NOMO-1 treated with DMSO at 0.1 percent for 48 hours (cell line): Measurements from ENCODE around the gene ROPN1L.
"Not testable (repeated sequence)": the region's sequence is repeated elsewhere in the genome, so short reads cannot be mapped to it uniquely, and the experiment has no call there.

Experiments used
- DNase-seq: peaks from one replicate; lab custom pipeline; 2025; ENCODE audit not compliant: unreplicated experiment; lab: John Stamatoyannopoulos, UW

Gene ROPN1L

GRCh38 chr5:10441083-10441991, at the start of gene ROPN1L:
TSS of gene ROPN1L (plus strand) at chr5:10441879. CDS start at chr5:10442168, 289 bp downstream.
- DNase-seq = peak; percentile 97

DNA sequence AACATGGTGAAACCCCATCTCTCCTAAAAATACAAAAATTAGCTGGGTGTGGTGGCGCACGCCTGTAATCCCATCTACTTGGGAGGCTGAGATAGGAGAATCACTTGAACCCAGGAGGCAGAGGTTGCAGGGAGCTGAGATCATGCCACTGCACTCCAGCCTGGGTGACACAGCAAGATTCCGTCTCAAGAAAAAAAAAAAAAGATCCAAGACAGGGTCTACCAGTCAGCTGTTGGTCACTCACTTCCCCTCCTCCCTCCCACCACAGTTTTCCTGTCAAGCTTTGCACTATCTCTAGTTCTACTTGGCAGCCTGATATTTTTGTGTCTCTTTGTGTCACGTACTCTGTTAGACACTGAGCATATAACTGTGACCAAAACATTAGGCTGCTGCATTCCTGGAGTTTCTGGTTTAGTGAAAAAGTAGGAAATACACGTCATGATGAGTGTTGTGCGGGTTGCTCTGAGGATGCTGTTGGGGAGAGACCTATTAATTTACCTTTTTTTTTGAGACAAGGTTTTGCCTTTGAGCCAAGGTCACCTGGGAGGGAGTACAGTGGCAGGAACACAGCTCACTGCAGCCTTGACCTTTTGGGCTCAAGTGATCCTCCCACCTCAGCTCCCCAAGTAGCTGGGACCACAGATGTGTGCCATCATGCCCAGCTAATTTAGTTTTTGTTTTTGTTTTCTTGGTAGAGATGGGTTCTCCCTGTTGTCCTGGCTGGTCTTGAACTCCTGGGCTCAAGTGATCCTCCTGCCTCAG, 48.9 kb upstream of the ROPN1L start:
- not testable (repeated sequence) for DNase-seq

- no peak for DNase-seq
These were observed 48.2 kb upstream of the ROPN1L start for GRCh38 chr5:10393491-10393890.

DNA sequence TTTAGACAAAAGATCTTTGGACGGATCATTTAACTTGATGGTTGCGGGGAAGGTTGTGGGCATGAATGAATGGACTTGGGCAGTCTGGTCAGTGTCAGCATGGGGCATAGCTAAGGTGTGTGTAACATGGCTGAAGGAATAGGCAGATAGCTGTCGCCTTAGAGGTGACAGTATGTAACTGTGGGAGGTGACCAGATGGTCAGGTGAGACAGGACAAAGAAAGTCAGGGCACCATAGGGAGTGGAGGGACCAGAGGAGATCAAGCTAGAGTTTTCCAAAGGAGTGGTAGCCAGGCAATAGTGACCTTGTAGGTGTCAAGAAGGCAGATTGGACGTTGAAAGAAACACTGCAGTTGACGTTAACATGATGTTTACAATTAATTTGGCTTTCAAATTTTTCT, 45.1 kb upstream of the ROPN1L start:
- DNase-seq = no peak

GRCh38 chr5:10399839-10400238, 41.8 kb upstream of the ROPN1L start:
- DNase-seq = no peak

DNA sequence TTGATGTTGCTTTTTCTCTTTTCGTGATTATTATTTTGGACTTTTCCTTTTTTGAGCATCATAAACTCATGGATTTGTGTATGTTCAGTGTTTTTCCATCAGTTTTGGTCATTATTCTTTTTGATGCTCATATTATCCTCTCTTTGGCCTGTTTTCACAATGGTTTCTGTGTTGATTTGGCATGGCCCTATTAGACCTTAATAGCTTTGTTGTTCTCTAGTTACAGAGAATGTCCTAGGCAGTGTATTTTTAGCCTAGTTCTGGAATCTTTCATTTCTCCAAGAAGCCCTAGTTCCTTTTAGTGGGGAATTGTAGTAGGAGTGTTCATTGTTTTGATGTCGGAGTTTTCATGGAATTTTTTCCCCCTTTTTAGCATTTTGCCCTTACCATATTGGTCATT, 41.3 kb upstream of the ROPN1L start:
- no peak for DNase-seq

- no peak for DNase-seq
These were observed 40.8 kb upstream of the ROPN1L start for GRCh38 chr5:10400831-10401230.

- peak; percentile 12 for DNase-seq
These were observed 40.2 kb upstream of the ROPN1L start for GRCh38 chr5:10401498-10401897.

GRCh38 chr5:10403829-10404228, 37.9 kb upstream of the ROPN1L start:
- DNase-seq = no peak

GRCh38 chr5:10406651-10407050, 35.0 kb upstream of the ROPN1L start:
- DNase-seq = peak; percentile 99

GRCh38 chr5:10409504-10409903, 32.2 kb upstream of the ROPN1L start:
- DNase-seq = peak; percentile 20

GRCh38 chr5:10410662-10411061, 31.0 kb upstream of the ROPN1L start:
- no peak for DNase-seq

GRCh38 chr5:10411336-10411735, 30.3 kb upstream of the ROPN1L start:
- DNase-seq = no peak

DNA sequence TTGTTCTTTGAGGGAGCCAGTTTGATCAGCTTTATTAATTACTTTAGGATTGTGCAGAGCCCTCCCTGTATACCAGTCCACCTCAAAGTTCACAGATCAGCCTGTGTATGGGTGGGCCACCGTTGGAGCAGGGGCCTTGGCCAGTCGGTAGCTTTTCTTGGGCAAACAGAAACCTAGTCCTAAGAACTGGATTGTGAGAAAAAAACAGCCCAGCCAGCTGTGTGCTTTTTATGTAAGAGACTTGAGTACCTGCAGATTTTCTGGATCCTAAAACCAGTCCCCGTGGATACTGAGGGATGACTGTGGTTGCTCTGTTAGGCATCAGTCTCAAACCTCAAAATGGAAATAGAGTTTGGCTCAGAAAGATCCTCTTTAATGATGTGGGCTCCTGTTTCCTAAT, 24.8 kb upstream of the ROPN1L start:
- no peak for DNase-seq

DNA sequence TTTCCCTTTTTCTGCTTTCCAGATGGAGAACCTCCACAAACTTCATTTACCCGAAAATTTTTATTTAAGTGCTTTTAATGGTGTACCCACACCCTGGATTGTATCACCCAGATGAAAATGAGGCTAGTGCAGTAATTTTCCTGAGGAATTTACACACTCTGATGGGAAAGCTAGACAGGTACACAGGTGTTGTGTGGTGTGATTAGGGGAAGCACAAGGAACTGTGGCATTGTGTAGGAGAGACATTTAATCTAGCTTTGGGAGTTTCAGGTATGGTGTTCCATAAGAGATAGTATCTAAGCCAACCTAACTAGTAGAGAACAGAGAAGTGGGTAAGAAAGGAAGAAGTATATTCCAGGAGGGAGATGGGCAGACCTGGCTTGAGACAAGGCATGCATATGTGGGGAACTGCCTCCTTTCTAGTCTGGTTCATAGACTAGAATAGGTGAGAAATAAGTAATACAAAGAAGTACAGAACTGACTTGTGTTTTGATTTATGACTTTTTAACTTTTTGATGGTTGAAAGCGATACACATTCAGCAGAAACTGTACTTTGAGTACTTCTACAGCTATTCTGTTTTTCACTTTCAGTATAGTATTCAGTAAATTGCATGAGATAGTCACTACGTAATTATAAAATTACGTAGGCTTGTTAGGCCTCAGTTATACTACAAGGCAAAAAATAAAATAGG, 22.9 kb upstream of the ROPN1L start:
- DNase-seq = no peak

GRCh38 chr5:10420468-10420867, 21.2 kb upstream of the ROPN1L start:
- no peak for DNase-seq

DNA sequence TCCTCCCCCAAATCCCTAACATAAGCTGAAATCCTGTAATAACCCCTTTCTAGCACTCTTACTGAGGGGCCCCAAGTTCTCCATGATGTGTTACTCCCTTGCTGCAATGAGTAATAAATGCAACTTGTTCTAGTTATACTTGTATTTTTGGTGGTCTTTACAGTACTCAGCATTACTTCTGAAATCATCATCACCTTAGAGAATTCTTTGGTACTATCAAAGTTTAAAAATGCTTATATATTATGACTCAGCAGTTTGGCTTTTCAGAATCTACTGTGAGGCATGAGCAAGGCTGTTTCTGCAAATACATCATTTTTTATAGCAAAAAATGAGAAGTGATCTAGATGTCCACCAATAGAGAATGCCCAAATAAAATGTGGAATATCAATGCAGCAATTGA, 20.7 kb upstream of the ROPN1L start:
- DNase-seq = peak; percentile 53

- DNase-seq = peak; percentile 99
These were observed 19.6 kb upstream of the ROPN1L start for GRCh38 chr5:10421896-10422691.

DNA sequence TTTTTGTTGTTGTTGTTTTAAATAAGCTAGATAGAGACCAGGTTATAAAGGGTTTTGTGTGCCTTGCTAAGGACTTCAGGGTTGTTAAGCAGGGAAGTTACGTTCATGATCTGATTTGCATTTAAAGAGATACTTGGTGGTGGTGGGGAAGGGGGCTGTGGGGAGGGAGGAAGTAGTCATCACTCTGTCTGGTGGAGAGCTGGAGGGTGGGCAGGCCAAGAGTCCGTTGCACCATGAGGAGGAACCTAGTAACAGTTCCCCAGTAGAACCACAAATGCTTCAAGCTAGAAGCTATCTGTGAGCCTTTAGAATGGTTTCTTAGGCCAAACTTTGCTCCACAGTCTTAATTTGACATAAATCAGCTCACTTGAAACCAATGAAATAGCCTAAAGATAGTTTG, 18.7 kb upstream of the ROPN1L start:
- peak; percentile 71 for DNase-seq

GRCh38 chr5:10424124-10424731, 17.5 kb upstream of the ROPN1L start:
- DNase-seq = peak; percentile 86
